ENCODE measurements around the gene GABRA4.

The GABRA4 gene

DNA sequence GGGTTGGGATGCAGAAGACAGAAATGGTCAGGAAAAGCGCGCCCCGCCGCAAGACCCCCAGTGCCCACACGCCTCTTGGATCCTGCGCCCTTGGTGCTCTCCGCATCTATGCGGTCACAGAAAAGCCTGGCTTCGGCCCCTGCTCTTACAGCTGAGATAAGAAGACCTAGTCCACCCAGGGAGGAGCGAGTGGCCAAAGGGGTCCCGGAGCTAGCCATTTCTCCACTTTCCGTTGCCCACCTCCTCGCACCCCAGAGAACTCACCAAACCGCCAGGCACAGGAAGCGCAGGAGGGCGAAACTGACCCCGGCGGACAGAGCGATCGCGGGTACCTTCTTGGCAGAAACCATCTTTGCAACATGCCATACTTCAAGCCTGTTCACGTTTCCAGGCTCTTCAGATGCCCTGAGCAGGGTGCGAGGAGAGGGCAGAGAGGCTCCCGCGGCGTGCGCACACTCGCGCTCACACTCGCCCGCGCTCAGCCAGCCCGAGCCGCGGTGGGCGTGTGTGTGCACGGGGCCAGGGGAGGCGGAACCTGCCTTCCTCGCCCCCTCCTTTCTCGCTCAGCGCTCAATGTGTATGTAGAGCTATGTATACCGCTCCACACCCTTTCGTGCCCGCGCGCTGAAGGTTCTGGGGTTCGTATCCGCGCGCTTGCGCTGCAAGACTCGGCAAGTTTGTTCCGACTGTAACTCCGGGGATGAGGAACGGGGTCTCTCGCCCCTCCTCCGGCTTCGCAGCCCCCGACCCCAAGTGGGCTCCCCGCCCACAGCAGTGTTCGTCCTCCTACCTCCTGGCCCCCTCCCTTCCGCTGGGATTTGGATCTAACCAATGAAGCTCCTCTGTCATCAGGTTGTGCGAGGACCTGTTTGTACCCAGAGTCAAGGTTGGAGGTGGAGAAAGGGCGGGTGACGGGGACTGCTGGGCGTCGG lies at the start of gene GABRA4:
Gene GABRA4 (minus strand): TSS at position 507 of the 932 bp plus-strand sequence. CDS start 157 bp downstream, at position 350.
- DNase-seq (ENCODE audit: low read depth): no peak

DNA sequence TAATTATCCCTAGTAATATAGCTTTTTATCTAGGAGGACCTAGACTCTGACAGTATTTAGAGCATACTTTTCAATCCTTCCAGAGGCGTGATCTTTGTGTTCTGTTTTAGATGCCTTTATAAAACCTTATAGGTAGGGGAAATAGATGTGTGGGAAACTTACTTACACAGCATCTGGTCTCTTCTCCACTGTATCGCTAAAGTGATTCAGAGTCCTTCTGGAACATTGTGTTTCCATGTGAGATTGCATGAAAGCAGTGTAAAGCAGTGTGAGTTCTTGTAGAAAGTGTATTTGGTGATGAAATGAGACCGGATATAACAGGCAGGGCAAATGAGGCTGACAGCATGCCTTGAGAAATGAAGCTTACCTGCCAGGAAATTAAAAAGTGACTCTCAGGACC lies 47.4 kb upstream of the GABRA4 start:
- DNase-seq (ENCODE audit: low read depth): no peak

GRCh38 chr4:47038263-47038662 lies 44.9 kb upstream of the GABRA4 start:
- DNase-seq (ENCODE audit: low read depth): no peak

DNA sequence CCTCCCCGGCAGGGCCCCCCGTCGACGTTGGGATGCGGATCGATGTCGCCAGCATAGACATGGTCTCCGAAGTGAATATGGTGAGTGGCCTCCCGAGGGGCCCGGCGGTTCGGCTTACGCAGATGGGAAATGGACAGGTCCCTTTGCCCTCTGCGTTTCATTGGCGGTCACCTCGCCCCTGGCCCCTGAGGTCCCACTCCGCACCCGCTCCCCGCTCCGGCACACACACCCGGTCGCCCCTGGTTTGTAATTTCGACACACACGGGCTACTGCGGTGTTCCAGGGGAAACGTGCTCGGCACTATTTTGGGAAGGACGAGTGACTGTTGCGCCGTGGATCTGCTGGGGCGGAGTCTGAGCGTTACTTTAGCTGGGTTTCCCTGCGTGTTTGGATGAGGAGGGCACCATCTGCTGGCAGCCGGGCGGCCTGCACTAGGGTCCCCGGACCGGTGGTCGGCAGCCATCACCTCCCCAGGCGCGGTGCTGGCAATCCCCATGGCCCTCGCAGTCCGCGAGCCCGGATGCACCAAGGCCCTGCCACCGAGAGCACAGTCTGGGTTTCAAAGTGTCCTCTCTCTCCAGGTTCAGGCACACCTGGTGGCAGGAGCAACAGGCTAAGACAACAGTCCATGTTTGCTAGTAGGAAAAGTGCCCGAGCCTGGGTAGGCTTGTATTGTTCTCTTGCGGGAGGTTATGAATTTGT lies 39.2 kb upstream of the GABRA4 start:
- no peak for DNase-seq (ENCODE audit: low read depth)

GRCh38 chr4:47031751-47032404 lies 38.5 kb upstream of the GABRA4 start:
- DNase-seq (ENCODE audit: low read depth): no peak

DNA sequence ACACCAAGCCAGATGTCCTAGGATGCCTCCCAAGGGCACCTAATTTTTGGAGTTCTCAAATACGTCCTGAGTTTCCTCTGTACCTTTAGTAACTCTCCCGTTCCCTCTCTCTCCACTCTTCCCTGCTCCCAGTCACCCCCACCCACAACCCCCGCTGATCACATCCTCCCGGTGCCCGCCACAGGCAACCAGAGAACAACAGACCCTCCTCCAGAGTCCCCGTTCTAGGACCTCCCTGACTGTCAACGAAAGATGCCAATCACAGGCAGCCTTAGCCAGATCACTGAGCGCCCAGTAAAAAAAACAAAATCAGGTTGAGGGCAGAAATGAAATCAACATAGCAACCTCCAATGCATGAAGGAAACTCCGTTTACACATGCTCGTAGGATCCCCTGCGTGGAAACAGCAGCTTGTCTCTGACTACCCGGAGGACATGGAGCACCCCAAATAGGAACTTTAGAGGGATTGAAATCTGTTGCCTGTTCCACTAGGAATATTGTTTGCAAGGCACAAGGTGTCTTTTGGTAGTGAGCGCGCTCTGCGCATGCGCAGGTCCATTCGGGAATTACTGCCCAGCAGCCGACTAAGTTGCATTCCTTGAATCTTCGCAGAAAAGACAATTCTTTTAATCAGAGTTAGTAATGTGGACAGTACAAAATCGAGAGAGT lies 37.8 kb upstream of the GABRA4 start, which contains the start of gene GABRB1:
Gene GABRB1 (plus strand): TSS at position 557 of the 668 bp plus-strand sequence.
- DNase-seq (ENCODE audit: low read depth): no peak

GRCh38 chr4:47017494-47017893 lies 24.1 kb upstream of the GABRA4 start:
- DNase-seq (ENCODE audit: low read depth): no peak

DNA sequence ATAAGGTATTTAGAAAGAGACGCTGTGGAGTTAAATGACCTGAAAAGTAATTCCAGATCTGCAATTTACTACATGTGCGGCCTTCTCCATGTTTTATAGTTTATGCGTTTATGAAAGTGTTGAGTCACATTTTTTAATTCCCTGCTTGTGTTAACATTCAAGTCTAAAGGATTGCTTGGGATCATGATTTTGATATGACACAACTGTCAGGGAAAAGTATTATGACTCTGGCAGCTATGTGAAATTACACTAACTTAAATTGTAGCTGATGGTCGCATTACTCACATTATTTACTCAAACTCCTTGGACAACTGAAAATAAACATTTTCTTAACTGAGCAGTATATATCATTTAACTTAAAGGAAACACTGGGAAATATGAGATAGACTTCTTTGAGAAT lies 23.7 kb upstream of the GABRA4 start:
- DNase-seq (ENCODE audit: low read depth): no peak

DNA sequence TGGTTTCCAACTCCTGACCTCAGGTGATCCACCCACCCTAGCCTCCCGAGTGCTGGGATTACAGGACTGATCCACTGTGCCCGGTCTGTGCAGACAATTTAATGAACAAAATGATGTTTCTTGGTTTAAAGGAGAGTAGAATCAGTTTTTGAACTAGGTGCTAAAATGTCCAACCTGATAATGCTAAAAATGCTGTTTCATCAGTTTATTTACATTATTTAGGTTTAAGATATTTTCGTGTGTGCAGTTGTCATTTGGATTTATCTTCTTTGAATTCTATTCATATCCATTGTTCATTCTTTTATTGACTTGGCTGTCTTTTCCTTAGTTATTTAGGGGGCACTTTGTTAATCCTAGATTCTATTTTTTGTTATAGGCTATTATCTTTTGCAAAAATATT lies 20.0 kb upstream of the GABRA4 start:
- no peak for DNase-seq (ENCODE audit: low read depth)

DNA sequence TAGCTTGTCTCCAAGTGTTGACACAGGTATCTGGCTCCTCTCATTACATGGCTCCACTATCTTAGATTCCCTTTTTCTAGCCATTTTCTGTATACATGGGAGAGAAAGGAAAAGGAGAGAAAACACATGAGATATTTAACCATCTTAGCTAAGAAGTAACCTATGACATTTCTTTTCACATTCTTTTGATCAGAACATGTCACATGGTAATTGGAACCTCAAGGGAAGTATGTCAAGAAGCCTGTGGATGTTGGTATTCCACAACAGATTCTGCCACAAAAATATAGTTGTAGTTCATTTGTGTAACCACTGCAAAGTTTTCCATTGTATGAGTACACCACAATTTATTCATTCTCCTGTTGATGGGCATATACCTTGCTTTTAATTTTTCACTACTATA lies 19.3 kb upstream of the GABRA4 start:
- DNase-seq (ENCODE audit: low read depth): no peak

DNA sequence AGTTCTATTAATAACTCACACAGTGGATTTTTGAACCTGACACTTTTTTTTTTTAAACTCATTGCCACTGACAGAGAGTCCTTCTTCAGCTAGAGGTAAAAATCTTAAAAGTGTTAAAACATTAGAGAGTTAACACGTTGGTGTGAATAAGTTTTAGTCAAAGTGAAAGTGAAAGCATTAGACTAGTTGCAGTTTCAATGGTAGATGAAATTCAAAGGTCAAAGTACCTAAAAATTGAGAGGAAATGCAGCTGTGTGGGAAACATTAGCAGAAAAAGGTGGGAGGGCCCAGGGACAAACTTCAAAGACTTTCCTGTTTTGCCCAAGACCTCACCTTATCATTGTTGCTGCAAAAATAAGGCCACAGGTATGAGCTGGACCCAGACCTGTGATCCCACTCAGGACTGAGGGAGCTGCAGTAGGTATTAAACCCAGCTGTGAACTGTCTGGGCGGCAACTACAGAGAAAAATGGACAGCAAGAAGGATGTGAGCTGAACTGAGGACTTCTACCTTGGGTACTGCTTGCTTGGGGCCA lies 17.6 kb upstream of the GABRA4 start:
- DNase-seq (ENCODE audit: low read depth): no peak

DNA sequence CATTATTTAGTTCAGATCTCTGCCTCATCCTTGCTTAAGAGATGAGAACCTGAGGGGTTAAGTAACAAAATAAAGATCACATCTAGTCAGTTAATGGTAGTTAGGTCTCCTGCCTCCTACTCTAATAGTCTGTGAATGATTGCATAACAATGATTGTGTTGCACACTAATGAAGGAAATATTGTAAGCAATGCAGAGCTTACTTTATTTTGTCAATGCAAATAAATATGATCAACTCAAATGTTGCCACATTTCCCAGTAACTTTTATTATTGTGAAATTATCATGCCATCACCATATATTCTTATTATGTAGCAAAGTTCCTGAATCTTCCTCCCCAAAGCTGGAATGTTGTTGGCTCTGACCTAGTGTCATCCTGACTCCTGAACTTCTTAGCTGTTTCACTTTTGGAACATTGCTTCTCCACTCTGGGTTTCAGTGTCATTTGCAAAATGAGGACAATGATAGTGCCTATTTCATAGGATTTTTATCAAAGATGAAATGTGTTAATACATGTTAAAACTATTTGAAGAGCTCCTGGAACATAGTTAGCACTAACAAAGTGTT lies 17.0 kb upstream of the GABRA4 start:
- DNase-seq (ENCODE audit: low read depth): no peak

- DNase-seq (ENCODE audit: low read depth): no peak
Observed at GRCh38 chr4:47002580-47002979, 9.2 kb upstream of the GABRA4 start.

DNA sequence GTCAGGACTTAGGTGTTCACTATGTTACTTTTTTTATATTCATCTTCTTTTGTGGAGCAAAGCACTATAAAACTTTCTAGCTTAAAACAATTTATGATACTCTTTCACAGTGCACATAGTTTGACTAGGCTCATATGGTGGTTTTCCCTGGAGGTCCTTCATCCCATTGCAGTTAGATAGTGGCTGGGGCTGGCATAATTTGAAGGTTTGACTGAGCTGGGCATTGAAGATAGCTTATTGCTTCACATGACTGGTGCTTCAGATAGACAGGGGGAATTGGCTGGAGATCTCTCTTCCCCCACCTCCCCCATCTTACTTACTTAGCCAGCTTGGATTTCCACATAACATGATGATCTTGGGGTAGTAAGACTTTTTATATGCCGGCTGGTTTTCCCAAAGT lies 7.0 kb upstream of the GABRA4 start:
- no peak for DNase-seq (ENCODE audit: low read depth)

GRCh38 chr4:46999566-46999965 lies 6.2 kb upstream of the GABRA4 start:
- no peak for DNase-seq (ENCODE audit: low read depth)

DNA sequence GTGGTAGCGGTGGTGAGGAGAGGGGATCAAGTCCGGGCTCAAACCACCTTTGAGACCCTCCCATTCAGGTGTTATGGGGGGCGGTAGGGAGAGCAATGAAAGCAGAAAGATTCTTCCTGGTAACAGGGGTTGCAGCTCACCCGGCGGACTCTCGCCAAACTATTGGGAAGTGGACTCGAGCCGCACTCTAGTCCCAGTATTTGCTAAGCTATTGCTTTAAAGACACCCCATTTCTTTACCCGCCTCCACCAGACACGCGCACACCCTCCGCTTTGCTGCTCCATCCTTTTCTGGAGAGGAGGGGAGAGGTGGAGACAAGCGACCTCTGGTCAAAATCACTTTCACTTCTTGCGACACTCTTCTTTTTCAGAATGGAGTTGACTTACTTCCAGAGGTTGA lies 625 bp upstream of the GABRA4 start:
- no peak for DNase-seq (ENCODE audit: low read depth)

DNA sequence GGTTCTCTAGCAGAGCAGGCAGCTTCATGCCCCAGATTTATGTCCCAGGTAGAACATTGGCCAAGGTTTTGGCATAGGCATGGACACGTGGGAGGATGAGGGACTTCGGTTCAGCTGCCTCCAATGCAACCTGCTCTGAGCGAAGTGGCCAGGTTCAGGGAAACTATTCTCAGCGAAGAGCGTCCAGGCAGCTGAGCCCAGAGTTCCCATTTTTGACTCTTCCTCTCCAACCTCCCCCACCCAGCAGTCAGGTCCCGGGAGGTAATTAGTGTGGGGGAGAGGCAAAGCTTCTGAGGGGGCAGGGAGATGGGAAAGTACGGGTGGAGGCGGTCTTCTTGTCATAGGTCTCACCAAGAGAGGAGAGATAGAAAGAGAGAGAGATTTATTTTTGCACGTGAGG lies 1.0 kb downstream of the GABRA4 start:
- no peak for DNase-seq (ENCODE audit: low read depth)

DNA sequence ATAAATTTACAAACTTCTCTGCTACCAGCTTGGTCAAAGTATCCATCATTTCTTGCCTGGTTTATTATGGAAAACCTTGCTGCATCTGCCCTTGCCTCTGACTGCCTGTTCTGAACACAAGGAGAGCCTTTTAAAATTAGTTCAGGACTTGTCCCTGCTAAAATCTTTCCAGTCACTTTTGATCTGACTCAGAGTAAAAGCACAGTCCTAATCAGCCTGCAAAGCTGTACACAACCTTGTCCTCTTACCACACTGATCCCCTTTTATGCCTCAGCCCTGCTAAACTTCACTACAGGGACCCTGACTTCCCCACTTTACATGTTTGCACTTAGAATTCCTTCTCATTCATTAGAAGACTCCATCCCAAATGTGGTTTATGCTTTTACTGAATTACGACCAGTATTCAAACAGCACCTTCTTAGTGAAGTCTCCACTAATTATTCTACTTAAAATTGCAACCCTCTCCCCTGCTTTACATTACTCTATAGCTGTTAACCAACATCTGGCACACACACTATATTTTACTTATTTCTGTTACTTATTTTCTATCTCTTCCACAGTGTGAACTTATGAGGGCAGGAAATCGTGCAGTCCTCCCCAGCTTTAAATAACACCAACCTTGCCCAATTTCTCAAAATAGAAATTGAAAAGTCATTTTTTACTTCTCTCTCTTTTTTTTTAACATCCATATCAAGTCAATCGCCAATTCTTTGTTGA lies 6.3 kb downstream of the GABRA4 start:
- no peak for DNase-seq (ENCODE audit: low read depth)

- no peak for DNase-seq (ENCODE audit: low read depth)
Observed at GRCh38 chr4:46984781-46985180, 8.6 kb downstream of the GABRA4 start.

- no peak for DNase-seq (ENCODE audit: low read depth)
Observed at GRCh38 chr4:46980851-46981250, 12.5 kb downstream of the GABRA4 start.

- DNase-seq (ENCODE audit: low read depth): no peak
Observed at GRCh38 chr4:46979726-46980125, 13.7 kb downstream of the GABRA4 start.
